SK-N-SH treated with all-trans-retinoic acid at 6 μM for 48 hours (cell line): Measurements from ENCODE around the gene TECTB.

Experiments
- CSDC2 ChIP-seq: fragments of 250-450 bp; sonication (Bioruptor Pico); IDR thresholded peaks from 2 replicates; pipeline ENCODE4 v1.5.0; 2020; ENCODE audit warnings: mild to moderate bottlenecking, moderate library complexity
- ISL1 ChIP-seq: fragments of 250-450 bp; sonication (Bioruptor Pico); IDR thresholded peaks from 2 replicates; pipeline ENCODE4 v2.1.2; 2022; ENCODE audit warnings: mild to moderate bottlenecking, moderate library complexity
- RARB ChIP-seq: fragments of 250-450 bp; sonication (Bioruptor Pico); IDR thresholded peaks from 2 replicates; pipeline ENCODE4 v1.8.0; 2021; ENCODE audit warnings: mild to moderate bottlenecking, moderate library complexity
- TCF4 ChIP-seq: fragments of 250-450 bp; sonication (Bioruptor Pico); IDR thresholded peaks from 2 replicates; pipeline ENCODE4 v1.8.0; 2021; ENCODE audit warnings: mild to moderate bottlenecking, moderate library complexity, borderline replicate concordance
- TOX ChIP-seq: fragments of 250-450 bp; sonication (Bioruptor Pico); IDR thresholded peaks from 2 replicates; pipeline ENCODE4 v1.8.0; 2021; ENCODE audit warnings: mild to moderate bottlenecking, moderate library complexity, borderline replicate concordance
- ZC3H10 ChIP-seq: fragments of 250-450 bp; sonication (Bioruptor Pico); IDR thresholded peaks from 2 replicates; pipeline ENCODE4 v1.5.1; 2021; ENCODE audit warnings: mild to moderate bottlenecking, moderate library complexity
- ZFP3 ChIP-seq: fragments of 250-450 bp; sonication (Bioruptor Pico); IDR thresholded peaks from 2 replicates; pipeline ENCODE4 v1.5.0; 2020; ENCODE audit warnings: mild to moderate bottlenecking, moderate library complexity
- ZNF565 ChIP-seq: fragments of 450-650 bp; formaldehyde crosslinking; conservative IDR thresholded peaks from 2 replicates; pipeline ENCODE4 v1.5.0; 2020; ENCODE audit warnings: low read depth, mild to moderate bottlenecking, moderate library complexity
- TF ChIP-seq, protein P1 (sequence below): fragments of 250-450 bp; sonication (Bioruptor Pico); IDR thresholded peaks from 2 replicates; pipeline ENCODE4 v1.8.0; 2021; ENCODE audit warnings: low read depth, mild to moderate bottlenecking, moderate library complexity, borderline replicate concordance
- TF ChIP-seq, protein P2 (sequence below): fragments of 250-450 bp; sonication (Bioruptor Pico); IDR thresholded peaks from 2 replicates; pipeline ENCODE4 v1.8.0; 2020; ENCODE audit warnings: mild to moderate bottlenecking, moderate library complexity, borderline replicate concordance
- TF ChIP-seq, protein P3 (sequence below): fragments of 250-450 bp; sonication (Bioruptor Pico); IDR thresholded peaks from 2 replicates; pipeline ENCODE4 v1.5.1; 2020; ENCODE audit warnings: low read depth, mild to moderate bottlenecking, moderate library complexity

DNA sequence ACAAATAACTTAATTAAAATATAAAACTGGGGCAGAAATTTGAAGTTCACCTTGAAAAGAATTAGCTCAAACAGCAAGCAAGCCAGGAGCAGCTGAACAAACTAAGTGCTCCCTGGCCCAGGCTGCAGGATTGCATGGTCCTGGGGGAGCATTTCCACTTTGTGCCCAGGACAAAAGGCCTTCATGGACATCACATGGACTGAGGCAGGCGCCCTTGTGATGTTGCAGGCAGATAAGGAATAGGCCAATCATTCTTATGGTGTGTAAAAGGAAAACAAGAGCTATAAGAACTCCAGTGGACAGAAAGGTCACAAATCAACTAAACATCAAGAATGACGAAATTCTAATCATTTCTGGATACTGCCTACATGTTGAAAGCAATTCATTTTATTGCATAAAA lies 17.5 kb upstream of the TECTB start:
- no peak for TF ChIP-seq TOX (CRISPR knock-in tag)
- TF ChIP-seq, protein P1, sequence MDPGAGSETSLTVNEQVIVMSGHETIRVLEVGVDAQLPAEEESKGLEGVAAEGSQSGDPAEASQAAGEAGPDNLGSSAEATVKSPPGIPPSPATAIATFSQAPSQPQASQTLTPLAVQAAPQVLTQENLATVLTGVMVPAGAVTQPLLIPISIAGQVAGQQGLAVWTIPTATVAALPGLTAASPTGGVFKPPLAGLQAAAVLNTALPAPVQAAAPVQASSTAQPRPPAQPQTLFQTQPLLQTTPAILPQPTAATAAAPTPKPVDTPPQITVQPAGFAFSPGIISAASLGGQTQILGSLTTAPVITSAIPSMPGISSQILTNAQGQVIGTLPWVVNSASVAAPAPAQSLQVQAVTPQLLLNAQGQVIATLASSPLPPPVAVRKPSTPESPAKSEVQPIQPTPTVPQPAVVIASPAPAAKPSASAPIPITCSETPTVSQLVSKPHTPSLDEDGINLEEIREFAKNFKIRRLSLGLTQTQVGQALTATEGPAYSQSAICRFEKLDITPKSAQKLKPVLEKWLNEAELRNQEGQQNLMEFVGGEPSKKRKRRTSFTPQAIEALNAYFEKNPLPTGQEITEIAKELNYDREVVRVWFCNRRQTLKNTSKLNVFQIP: no peak
- TF ChIP-seq ZFP3: no peak
- TF ChIP-seq, protein P2, sequence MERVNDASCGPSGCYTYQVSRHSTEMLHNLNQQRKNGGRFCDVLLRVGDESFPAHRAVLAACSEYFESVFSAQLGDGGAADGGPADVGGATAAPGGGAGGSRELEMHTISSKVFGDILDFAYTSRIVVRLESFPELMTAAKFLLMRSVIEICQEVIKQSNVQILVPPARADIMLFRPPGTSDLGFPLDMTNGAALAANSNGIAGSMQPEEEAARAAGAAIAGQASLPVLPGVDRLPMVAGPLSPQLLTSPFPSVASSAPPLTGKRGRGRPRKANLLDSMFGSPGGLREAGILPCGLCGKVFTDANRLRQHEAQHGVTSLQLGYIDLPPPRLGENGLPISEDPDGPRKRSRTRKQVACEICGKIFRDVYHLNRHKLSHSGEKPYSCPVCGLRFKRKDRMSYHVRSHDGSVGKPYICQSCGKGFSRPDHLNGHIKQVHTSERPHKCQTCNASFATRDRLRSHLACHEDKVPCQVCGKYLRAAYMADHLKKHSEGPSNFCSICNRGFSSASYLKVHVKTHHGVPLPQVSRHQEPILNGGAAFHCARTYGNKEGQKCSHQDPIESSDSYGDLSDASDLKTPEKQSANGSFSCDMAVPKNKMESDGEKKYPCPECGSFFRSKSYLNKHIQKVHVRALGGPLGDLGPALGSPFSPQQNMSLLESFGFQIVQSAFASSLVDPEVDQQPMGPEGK (CRISPR knock-in tag): no peak
- no peak for TF ChIP-seq CSDC2 (CRISPR knock-in tag)
- TF ChIP-seq RARB (CRISPR knock-in tag): no peak
- TF ChIP-seq ISL1 (CRISPR knock-in tag): no peak
- TF ChIP-seq, protein P3, sequence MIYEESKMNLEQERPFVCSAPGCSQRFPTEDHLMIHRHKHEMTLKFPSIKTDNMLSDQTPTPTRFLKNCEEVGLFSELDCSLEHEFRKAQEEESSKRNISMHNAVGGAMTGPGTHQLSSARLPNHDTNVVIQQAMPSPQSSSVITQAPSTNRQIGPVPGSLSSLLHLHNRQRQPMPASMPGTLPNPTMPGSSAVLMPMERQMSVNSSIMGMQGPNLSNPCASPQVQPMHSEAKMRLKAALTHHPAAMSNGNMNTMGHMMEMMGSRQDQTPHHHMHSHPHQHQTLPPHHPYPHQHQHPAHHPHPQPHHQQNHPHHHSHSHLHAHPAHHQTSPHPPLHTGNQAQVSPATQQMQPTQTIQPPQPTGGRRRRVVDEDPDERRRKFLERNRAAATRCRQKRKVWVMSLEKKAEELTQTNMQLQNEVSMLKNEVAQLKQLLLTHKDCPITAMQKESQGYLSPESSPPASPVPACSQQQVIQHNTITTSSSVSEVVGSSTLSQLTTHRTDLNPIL (CRISPR knock-in tag): no peak
- no peak for TF ChIP-seq ZC3H10 (CRISPR knock-in tag)
- TF ChIP-seq ZNF565: no peak
- TF ChIP-seq TCF4 (CRISPR knock-in tag): peak; percentile 71; the same call in 1 of the 2 replicates
